ENCODE data around the gene OTX1. TPM values are rescaled to one million over a fixed set of nuclear protein-coding genes. Genes with fewer than 3 reads are reported as not detected.
"Not testable (repeated sequence)": the region's sequence is repeated elsewhere in the genome, so short reads cannot be mapped to it uniquely, and the experiment has no call there.

Gene OTX1
- total RNA-seq, 1 donor from 2014 or later, result 0.33 TPM

DNA sequence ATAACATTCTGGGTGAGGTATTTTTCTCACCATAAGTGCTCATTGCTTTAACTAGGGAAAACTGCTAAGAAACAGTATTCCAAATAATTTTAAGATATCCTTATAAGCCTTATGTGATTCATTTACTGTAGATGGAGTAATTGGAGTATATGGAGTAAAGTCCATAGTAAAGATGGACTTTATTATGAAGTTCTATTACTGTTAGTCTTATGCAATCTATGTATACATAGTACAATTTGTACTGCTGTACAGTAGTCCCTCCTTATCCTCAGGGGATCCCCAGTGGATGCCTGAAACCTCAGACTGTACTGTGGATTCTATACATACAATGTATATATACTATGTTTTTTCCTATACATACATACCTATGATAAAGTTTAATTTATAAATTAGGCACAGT lies 41.1 kb upstream of the OTX1 start:
- H3K36me3 Mint-ChIP-seq (ENCODE audit: low read depth, unreplicated experiment), result peaks cover 3% of the 10 kb centered on the region
- no peak overlapping the region for H3K4me3 Mint-ChIP-seq (ENCODE audit: unreplicated experiment)
- no peaks in the 10 kb centered on the region for H3K4me1 Mint-ChIP-seq (ENCODE audit: unreplicated experiment)
- DNase-seq (ENCODE audit: low spot score), result no peak
- no peaks in the 10 kb centered on the region for H3K27me3 Mint-ChIP-seq (ENCODE audit: unreplicated experiment)
- TF ChIP-seq, protein P1, sequence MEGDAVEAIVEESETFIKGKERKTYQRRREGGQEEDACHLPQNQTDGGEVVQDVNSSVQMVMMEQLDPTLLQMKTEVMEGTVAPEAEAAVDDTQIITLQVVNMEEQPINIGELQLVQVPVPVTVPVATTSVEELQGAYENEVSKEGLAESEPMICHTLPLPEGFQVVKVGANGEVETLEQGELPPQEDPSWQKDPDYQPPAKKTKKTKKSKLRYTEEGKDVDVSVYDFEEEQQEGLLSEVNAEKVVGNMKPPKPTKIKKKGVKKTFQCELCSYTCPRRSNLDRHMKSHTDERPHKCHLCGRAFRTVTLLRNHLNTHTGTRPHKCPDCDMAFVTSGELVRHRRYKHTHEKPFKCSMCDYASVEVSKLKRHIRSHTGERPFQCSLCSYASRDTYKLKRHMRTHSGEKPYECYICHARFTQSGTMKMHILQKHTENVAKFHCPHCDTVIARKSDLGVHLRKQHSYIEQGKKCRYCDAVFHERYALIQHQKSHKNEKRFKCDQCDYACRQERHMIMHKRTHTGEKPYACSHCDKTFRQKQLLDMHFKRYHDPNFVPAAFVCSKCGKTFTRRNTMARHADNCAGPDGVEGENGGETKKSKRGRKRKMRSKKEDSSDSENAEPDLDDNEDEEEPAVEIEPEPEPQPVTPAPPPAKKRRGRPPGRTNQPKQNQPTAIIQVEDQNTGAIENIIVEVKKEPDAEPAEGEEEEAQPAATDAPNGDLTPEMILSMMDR (IDR thresholded peaks at IDR 0.05; ENCODE audit: unreplicated experiment), result no peak
- no peak overlapping the region for H3K27ac Mint-ChIP-seq (ENCODE audit: unreplicated experiment)
- H3K9me3 Mint-ChIP-seq (ENCODE audit: unreplicated experiment), result no peaks in the 10 kb centered on the region

GRCh38 chr2:63012541-63012940 lies 38.1 kb upstream of the OTX1 start:
- no peak overlapping the region for H3K4me3 Mint-ChIP-seq (ENCODE audit: unreplicated experiment)
- no peaks in the 10 kb centered on the region for H3K4me1 Mint-ChIP-seq (ENCODE audit: unreplicated experiment)
- no peak for DNase-seq (ENCODE audit: low spot score)
- no peaks in the 10 kb centered on the region for H3K27me3 Mint-ChIP-seq (ENCODE audit: unreplicated experiment)
- TF ChIP-seq, protein P1 (IDR thresholded peaks at IDR 0.05; ENCODE audit: unreplicated experiment), result no peak
- H3K27ac Mint-ChIP-seq (ENCODE audit: unreplicated experiment), result no peak overlapping the region
- peaks cover 3% of the 10 kb centered on the region for H3K36me3 Mint-ChIP-seq (ENCODE audit: low read depth, unreplicated experiment)
- H3K9me3 Mint-ChIP-seq (ENCODE audit: unreplicated experiment), result no peaks in the 10 kb centered on the region

DNA sequence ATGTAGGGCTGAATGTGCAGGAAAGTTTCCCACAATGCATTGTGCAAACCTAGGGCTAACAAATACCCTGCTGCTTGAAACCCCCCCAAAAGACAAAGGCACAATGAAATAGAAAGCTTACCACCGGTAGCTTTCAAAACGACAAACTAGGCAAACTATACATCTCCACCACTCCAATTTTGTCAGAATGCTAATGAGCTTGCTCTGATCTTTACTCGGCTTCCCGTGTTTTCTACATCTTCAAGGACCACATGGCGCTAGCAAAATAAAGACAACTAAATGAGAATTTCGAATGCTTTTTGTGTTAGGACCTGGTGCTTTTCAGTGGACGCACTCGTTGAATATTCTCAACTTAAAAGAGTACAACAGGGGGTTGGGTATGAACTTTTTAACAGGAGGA lies 37.2 kb upstream of the OTX1 start:
- H3K36me3 Mint-ChIP-seq (ENCODE audit: low read depth, unreplicated experiment), result peaks cover 3% of the 10 kb centered on the region
- H3K27me3 Mint-ChIP-seq (ENCODE audit: unreplicated experiment), result no peaks in the 10 kb centered on the region

DNA sequence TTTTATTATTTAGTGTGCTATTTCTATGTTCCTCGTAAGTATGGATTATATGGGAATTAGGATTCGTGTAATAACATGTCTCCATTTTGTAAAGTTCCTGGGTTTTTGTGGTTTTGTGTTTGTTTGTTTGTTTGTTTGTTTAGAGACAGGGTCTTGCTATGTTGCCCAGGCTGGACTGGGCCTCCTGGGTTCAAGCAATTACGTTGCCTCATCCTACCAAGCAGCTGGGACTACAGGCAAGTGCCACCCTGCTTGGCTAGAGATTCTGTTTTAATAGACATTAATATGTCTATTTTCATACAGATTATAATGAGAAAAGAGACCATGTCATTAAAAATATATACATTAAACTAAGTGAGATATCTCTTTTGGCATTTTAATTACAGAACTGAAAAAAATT lies 35.2 kb upstream of the OTX1 start:
- no peak overlapping the region for H3K27ac Mint-ChIP-seq (ENCODE audit: unreplicated experiment)

More for the DNA sequence above, 37.2 kb upstream of the OTX1 start:
- no peak overlapping the region for H3K27ac Mint-ChIP-seq (ENCODE audit: unreplicated experiment)
- H3K4me3 Mint-ChIP-seq (ENCODE audit: unreplicated experiment), result no peak overlapping the region
- no peaks in the 10 kb centered on the region for H3K4me1 Mint-ChIP-seq (ENCODE audit: unreplicated experiment)
- H3K9me3 Mint-ChIP-seq (ENCODE audit: unreplicated experiment), result no peaks in the 10 kb centered on the region
- DNase-seq (ENCODE audit: low spot score), result no peak
- TF ChIP-seq, protein P1 (IDR thresholded peaks at IDR 0.05; ENCODE audit: unreplicated experiment), result no peak

DNA sequence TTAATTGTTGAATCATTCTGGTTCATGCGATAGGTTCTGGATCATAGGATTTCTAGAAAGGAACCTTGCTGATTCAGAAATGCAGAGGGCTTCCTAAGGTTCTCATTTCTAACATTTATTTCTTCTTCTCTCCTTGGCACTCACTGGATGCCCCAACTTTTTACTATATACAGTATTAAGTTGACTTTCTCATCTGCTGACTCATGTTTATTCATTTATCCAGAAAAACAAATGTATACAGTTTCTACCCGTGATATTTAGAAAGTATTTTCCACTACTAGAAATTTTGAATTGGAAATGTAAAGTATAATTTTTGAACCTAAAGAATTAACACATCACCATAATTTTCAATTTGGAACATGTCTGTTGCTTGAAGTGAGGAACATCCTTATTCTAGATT lies 32.2 kb upstream of the OTX1 start:
- H3K4me1 Mint-ChIP-seq (ENCODE audit: unreplicated experiment), result peaks cover 5% of the 10 kb centered on the region
- H3K9me3 Mint-ChIP-seq (ENCODE audit: unreplicated experiment), result no peaks in the 10 kb centered on the region
- TF ChIP-seq, protein P1 (IDR thresholded peaks at IDR 0.05; ENCODE audit: unreplicated experiment), result no peak
- H3K27ac Mint-ChIP-seq (ENCODE audit: unreplicated experiment), result no peak overlapping the region
- peaks cover 1% of the 10 kb centered on the region for H3K27me3 Mint-ChIP-seq (ENCODE audit: unreplicated experiment)
- no peak for DNase-seq (ENCODE audit: low spot score)
- peaks cover 8% of the 10 kb centered on the region for H3K36me3 Mint-ChIP-seq (ENCODE audit: low read depth, unreplicated experiment)
- no peak overlapping the region for H3K4me3 Mint-ChIP-seq (ENCODE audit: unreplicated experiment)

More for the DNA sequence above, 35.2 kb upstream of the OTX1 start:
- no peaks in the 10 kb centered on the region for H3K9me3 Mint-ChIP-seq (ENCODE audit: unreplicated experiment)
- H3K4me3 Mint-ChIP-seq (ENCODE audit: unreplicated experiment), result no peak overlapping the region
- no peaks in the 10 kb centered on the region for H3K27me3 Mint-ChIP-seq (ENCODE audit: unreplicated experiment)
- H3K4me1 Mint-ChIP-seq (ENCODE audit: unreplicated experiment), result no peaks in the 10 kb centered on the region
- no peak for DNase-seq (ENCODE audit: low spot score)
- TF ChIP-seq, protein P1 (IDR thresholded peaks at IDR 0.05; ENCODE audit: unreplicated experiment), result no peak
- H3K36me3 Mint-ChIP-seq (ENCODE audit: low read depth, unreplicated experiment), result peaks cover 3% of the 10 kb centered on the region

DNA sequence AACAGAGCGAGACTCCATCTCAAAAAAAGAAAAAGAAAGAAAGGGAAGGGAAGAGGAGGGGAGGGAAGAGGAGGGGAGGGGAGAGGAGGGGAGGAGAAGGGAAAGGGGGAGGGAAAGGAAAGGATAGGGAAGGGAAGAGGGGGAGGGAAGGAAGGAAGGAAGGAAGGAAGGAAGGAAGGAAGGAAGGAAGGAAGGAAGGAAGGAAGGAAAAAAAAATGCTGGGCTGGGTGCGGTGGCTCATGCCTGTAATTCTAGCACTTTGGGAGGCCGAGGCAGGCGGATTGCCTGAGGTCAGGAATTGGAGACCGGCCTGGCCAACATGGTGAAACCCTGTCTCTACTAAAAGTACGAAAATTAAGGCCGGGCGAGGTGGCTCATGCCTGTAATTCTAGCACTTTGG lies 30.9 kb upstream of the OTX1 start:
- not testable (repeated sequence) for H3K27me3 Mint-ChIP-seq (ENCODE audit: unreplicated experiment); H3K27ac Mint-ChIP-seq (ENCODE audit: unreplicated experiment); H3K4me3 Mint-ChIP-seq (ENCODE audit: unreplicated experiment); H3K9me3 Mint-ChIP-seq (ENCODE audit: unreplicated experiment); H3K36me3 Mint-ChIP-seq (ENCODE audit: low read depth, unreplicated experiment); H3K4me1 Mint-ChIP-seq (ENCODE audit: unreplicated experiment); DNase-seq (ENCODE audit: low spot score)
